Fibroblast of mammary gland (primary cell): ENCODE results near the gene CLIC4.

Source experiments
- DNase-seq: peaks from one replicate; pipeline ENCODE4 v3.0.0-alpha.2; 2010; ENCODE audit warnings: low read depth
- H3K4me3 ChIP-seq: 2 replicates; pipeline ENCODE4 v1.5.1; 2011; ENCODE audit warnings: low read depth, mild to moderate bottlenecking, low read length, moderate library complexity; ENCODE audit not compliant: control insufficient read depth
- TF ChIP-seq, protein P1 (sequence below): conservative IDR thresholded peaks from 2 replicates; pipeline ENCODE4 v1.5.1; 2011; ENCODE audit warnings: low read depth, low read length, inconsistent platforms; ENCODE audit not compliant: control insufficient read depth, insufficient read depth

The CLIC4 gene

DNA sequence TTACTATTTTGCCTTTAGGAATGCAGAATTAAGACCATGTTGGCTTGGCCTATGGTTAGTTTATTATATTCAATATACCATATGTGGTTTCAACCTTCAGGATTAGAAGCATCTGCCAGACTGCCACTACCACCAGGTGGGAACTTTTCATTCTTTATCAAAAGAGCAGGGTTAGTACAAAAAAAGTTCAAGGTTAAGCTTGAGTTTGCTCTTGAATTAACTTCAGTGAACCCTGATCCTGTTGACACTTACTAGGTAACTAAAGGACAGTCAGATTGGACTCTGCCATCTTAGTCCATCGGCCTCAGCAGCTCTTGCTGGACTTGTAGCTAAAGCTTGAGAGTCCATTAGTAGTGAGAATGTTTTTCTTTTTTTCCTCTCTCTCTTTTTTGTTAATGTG, 22.1 kb downstream of the CLIC4 start:
- H3K4me3 ChIP-seq = no peak overlapping the region
- DNase-seq = no peak
- TF ChIP-seq, protein P1, sequence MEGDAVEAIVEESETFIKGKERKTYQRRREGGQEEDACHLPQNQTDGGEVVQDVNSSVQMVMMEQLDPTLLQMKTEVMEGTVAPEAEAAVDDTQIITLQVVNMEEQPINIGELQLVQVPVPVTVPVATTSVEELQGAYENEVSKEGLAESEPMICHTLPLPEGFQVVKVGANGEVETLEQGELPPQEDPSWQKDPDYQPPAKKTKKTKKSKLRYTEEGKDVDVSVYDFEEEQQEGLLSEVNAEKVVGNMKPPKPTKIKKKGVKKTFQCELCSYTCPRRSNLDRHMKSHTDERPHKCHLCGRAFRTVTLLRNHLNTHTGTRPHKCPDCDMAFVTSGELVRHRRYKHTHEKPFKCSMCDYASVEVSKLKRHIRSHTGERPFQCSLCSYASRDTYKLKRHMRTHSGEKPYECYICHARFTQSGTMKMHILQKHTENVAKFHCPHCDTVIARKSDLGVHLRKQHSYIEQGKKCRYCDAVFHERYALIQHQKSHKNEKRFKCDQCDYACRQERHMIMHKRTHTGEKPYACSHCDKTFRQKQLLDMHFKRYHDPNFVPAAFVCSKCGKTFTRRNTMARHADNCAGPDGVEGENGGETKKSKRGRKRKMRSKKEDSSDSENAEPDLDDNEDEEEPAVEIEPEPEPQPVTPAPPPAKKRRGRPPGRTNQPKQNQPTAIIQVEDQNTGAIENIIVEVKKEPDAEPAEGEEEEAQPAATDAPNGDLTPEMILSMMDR = no peak

DNA sequence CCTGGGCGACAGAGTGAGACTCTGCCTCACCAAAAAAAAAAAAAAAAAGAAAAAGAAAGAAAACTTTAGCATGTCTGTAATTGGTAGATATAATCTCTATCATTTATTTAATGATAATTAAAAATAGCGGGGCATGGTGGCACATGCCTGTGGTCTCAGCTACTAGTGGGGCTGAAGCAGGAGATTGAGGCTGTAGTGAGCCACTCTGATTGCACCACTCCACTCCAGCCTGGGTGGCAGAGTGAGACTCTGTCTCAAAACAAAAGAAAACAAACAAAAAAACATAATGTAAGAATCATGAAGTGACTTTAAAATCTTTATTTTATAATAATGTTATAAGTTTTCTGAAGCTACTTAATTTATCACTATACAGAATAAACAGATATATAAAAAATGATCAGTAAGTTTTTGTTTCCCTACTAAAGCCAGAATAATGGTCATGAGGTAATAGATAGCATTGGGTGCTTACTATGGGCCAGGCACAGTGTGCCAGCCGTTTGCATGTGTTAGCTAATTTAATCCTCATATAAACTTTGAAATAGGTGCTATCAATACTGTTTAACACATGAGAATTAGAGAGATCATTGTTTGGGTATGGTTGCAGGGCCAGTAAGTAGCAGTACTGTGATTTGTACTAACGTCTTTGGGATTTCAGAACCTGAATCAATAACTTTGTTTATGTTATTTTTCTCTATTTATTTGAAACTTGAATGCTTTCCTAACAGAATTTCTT, 23.8 kb downstream of the CLIC4 start:
- no peak for DNase-seq
- TF ChIP-seq, protein P1 = no peak
- H3K4me3 ChIP-seq = no peak overlapping the region

DNA sequence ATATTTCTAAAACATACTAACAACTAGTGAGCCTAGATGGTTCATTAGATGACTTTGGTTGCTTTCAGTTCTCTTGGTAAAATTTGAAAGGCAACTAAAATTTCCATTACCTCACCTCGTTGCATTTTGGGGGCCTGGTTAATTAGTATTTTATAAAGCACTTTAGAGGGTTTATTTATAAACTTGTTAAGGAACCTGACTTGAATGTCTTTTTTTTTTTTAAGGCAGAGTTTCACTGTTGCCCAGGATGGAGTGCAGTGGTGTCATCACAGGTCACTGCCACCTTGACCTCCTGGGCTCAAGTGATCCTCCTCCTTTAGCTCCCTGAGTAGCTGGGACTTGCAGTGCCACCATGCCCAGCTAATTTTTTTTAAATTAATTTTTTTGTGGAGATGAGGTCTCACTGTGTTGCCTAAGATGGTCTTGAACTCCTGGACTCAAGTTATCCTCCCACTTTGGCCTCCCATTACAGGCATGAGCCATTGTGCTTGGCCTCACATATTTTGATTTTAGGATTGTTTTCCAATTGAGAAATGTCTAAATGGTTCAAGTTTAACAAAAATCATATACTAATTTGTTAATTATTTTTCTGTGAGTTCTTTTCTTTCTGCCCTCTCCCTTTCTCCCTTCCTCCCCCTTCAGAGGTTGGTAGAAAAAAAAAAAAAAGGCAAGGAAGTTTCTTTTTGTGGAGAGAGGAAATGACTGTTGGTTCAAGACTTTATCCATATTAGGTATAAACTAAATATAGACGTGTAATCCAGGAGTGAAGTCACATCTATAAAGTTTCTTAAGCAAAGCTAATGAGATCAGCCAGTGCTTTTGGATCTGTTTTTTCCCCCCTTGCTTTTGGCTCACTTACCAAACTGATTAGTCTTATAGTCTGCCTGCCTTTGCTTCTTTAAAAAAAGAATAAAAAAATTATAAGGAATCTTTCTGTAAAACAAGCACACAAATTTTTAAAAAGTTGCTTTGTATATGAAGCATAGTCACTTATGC, 24.7 kb downstream of the CLIC4 start:
- H3K4me3 ChIP-seq = no peak overlapping the region
- TF ChIP-seq, protein P1 = no peak
- peak; percentile 97 for DNase-seq

DNA sequence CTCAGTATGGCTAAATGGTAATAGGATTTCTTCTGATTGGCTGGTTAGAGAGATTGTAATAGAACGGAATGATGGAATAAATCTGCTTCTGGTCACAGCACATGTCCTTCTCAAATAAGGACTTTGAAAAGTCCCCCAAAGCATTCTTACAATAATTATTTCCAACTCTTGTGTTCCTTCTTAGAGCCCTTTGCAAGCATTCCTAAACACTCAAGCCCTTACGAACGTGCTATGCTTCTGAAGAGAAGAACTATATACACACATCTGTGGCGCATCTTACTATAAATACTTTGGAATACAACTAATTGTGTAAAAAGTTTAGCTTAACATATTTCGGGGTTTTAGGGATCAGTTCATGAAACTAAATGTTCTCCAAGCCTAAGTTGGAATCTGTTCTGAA, 25.6 kb downstream of the CLIC4 start:
- H3K4me3 ChIP-seq = no peak overlapping the region
- TF ChIP-seq, protein P1 = no peak
- no peak for DNase-seq

DNA sequence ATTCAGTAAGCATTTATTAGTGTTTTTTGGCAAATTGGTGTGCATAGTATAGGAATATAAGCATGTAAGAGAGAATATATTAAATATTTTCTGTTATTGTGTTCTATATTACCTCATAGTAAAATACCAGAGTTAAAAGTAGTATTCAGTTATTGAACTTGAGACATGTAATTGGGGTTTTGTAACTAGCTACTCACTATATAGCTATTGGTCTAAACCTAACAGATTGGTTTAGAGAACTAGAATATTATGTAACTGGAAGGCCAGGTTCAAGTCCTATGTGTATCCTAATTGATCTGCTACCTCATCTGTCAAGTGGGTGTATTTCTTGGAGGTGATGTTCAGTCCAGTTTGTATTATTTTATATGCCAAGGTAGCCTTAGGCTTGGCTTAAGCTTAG, 26.3 kb downstream of the CLIC4 start:
- no peak for DNase-seq
- TF ChIP-seq, protein P1 = no peak
- H3K4me3 ChIP-seq = no peak overlapping the region

DNA sequence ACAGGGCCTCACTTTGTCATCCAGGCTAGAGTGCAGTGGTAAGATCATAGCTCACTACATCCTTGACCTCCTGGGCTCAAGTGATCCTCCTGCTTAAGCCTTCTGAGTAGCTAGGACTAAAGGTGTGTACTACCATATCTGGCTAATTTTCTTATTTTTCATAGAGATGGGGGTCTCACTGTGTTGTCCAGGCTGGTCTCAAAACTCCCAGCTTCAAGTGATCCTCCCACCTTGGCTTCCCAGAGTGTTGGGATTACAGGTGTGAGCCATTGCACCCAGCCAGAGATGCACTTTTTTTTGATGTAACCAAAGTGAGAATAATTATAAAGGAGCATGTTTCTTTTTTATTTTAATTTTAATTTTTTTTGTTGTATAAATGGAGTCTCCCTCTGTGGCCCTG, 28.4 kb downstream of the CLIC4 start:
- DNase-seq = no peak
- TF ChIP-seq, protein P1 = no peak
- no peak overlapping the region for H3K4me3 ChIP-seq
